AG10803 (cell line): ENCODE results near the gene MTCL1.

Experiments used
- DNase-seq: peaks from one replicate; pipeline ENCODE4 v3.0.0; 2010; ENCODE audit warnings: low read depth
- H3K4me3 ChIP-seq: 2 replicates; pipeline ENCODE4 v1.5.1; 2011; ENCODE audit warnings: mild to moderate bottlenecking, low read length, control low read depth
- TF ChIP-seq, protein P1 (sequence below): conservative IDR thresholded peaks from 2 replicates; pipeline ENCODE4 v1.5.1; 2011; ENCODE audit warnings: mild to moderate bottlenecking, low read length, control low read depth, inconsistent platforms

The MTCL1 gene

DNA sequence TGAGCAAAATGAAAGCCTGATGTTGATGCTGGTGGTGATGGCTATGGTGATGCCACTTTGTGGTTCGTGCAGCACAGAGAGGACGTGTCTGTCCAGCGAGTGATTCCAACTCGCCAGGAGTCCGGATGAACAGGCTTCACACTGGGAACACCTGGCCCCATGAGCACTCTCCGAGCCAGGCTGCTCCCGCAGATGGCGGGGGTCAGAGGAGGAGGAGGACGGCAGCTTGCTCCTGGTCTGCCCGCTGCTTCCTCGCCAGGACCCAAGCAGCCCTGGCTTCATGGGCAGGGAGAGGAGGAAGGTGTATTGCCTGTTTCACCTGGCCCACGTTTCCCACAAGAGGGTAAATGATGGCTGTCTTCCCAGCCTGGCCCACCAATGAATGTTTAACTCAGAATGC lies 121.6 kb downstream of the MTCL1 start:
- TF ChIP-seq, protein P1, sequence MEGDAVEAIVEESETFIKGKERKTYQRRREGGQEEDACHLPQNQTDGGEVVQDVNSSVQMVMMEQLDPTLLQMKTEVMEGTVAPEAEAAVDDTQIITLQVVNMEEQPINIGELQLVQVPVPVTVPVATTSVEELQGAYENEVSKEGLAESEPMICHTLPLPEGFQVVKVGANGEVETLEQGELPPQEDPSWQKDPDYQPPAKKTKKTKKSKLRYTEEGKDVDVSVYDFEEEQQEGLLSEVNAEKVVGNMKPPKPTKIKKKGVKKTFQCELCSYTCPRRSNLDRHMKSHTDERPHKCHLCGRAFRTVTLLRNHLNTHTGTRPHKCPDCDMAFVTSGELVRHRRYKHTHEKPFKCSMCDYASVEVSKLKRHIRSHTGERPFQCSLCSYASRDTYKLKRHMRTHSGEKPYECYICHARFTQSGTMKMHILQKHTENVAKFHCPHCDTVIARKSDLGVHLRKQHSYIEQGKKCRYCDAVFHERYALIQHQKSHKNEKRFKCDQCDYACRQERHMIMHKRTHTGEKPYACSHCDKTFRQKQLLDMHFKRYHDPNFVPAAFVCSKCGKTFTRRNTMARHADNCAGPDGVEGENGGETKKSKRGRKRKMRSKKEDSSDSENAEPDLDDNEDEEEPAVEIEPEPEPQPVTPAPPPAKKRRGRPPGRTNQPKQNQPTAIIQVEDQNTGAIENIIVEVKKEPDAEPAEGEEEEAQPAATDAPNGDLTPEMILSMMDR, result no peak
- no peak overlapping the region for H3K4me3 ChIP-seq
- DNase-seq, result no peak

DNA sequence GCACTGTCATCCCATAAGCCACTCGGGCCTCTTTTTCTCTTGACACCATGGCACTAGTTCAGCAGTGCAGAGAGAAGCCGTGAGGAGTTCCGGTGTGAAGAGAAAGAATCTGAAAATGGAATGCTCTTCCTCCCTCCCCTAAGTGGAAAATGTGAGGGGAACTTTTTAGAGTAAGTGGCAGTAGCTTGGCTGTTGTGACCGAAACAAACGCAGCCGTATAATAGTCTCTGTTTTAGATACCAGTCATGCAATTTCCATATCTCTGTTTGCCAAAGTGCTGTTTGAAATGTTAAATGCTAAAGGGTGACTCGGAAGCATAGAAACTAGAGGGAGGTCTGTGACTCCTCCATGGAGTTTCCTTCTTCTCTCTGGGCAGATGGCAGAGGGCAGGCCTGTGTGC lies 122.9 kb downstream of the MTCL1 start:
- TF ChIP-seq, protein P1, result no peak
- no peak overlapping the region for H3K4me3 ChIP-seq
- DNase-seq, result no peak

DNA sequence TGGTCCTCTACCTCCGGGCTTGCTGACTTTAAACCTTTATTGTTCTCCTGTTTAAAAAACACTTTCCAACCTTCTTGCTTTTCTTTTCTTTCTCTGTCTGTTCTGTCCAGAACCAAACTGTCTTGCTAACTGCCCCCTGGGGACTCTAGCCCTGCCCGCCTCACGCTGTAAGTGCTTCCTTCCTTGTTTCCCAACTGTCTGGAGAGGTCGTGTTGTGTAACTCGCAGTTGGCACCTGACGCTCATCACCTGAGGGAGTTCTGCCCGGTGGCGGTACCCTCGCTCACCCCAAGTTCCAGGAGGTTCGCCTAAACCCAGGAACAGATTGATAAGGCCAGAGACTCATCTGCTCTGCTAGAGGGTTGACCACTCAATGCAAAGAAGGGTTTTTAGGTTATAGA lies 123.4 kb downstream of the MTCL1 start:
- H3K4me3 ChIP-seq, result no peak overlapping the region
- TF ChIP-seq, protein P1, result no peak
- no peak for DNase-seq

DNA sequence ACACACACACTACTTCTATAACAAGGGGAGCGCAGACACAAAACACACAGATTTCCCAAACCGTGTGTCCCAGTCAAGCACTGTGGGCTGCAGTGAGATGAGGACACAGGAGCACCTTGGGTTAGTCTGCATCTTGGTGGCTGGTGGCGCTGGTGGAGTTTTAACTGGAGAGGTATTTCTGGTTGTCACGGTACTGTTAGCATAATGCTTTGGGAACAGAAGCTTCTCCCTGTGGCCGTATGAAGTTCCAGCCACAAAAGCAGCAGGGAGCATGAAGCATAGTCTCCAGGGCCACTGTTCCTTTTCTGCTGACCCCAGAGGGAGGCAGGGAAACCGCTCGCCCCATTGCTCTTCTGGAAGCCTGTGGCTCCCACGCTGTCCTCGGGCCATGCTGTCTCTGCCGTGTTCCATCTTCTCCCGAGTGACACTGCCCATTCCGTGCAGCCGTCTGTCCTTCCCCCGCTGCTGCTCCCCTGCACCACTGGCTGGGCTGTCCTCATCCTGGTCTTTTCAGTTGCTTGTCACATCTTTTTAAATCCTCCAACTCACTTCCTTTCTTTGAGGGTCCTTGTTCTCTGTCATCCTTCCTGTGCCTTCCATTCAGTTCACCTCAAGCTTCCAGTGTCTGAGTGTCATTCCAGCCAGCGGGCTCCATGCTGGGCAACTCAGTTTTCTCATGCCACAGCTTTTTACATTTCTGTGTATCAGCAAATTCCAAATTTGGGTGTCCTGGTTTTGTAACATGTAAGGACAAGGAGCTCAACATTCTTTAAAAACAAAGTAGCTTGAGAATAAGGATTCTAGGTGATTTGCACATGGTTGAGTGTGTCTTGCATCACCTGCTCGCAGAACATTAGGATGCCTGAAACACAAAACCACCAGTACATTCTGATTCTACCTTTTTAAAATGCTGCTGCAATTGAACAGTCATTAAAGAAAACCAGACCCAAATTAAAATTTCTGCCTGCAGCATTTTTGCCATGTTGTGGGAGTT lies 125.0 kb downstream of the MTCL1 start:
- TF ChIP-seq, protein P1, result no peak
- DNase-seq, result peak; percentile 34

DNA sequence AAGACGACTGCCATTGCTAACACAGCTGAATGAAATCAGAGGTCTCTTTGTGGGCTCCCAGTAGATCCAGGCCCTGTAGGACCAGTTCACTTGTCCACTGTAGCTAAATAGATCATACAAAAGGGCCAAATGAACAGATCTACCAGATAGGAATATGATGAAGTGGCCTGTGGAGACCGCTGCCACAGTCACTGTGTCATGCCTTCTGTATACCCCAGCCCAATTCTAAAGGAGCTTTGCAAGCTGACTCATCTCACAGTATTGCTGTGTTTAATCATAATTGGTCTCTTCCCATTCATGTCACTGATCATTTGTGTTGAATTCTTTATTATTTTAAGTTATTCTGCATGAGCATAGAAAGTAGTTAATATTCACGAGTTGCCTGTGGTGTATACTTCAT lies 125.8 kb downstream of the MTCL1 start:
- TF ChIP-seq, protein P1, result no peak
- DNase-seq, result no peak
- H3K4me3 ChIP-seq, result no peak overlapping the region

More for the DNA sequence above, 125.0 kb downstream of the MTCL1 start:
- no peak overlapping the region for H3K4me3 ChIP-seq

DNA sequence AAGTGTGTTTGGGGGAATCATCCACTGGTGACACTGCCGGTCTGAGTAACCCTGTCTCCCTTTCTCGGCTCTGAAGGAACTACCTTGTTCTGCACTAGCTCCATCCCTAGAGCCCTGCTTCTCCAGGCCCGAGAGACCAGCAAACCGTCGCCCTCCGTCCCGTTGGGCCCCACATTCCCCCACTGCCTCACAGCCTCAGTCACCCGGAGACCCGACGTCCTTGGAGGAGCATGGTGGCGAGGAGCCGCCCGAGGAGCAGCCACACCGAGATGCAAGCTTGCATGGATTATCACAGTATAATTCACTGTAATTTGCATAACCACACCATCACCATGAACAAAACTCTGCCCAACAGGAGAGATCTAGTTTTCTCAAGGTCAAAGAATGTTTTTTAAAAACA lies 126.2 kb downstream of the MTCL1 start:
- TF ChIP-seq, protein P1, result no peak
- no peak overlapping the region for H3K4me3 ChIP-seq
- no peak for DNase-seq

DNA sequence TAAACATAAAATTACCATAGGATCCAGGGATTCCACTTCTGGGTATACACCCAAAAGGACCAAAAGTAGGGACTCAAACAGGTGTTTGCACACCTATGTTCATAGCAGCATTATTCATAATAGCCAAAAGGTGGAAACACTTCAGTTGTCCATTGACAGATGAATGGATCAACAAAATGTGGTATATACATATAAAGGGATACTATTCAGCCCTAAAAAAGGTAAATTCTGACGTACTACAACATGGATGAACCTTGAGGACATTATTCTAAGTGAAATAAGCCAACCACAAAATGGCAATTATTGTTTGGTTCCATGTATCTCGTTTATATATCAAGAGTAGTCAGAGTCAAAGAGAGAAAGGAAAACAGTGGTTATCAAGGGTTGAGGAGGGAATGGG lies 128.1 kb downstream of the MTCL1 start:
- TF ChIP-seq, protein P1, result no peak
- DNase-seq, result no peak
- no peak overlapping the region for H3K4me3 ChIP-seq
